Umbilical cord (tissue), 2 donors: ENCODE results near the gene ASTN2. TPM values are rescaled to one million over a fixed set of nuclear protein-coding genes. Genes with fewer than 3 reads are reported as not detected.

Experiments
- DNase-seq: peaks from one replicate; pipeline ENCODE4 v3.0.0-alpha.2; 2015; ENCODE audit warnings: low spot score
- total RNA-seq: library from RNA; depleted of rRNA; stranded (reverse); fragments of >200 nt; gene quantifications from one replicate; pipeline ENCODE4 v1.2.3, GENCODE V29; 2014; ENCODE audit warnings: low replicate concordance; ENCODE audit not compliant: insufficient read depth

The ASTN2 gene
- total RNA-seq, 1 donor from 2014 or later, result 7.0 TPM

GRCh38 chr9:117368684-117369230 lies 46.1 kb downstream of the ASTN2 start:
- DNase-seq, result no peak

DNA sequence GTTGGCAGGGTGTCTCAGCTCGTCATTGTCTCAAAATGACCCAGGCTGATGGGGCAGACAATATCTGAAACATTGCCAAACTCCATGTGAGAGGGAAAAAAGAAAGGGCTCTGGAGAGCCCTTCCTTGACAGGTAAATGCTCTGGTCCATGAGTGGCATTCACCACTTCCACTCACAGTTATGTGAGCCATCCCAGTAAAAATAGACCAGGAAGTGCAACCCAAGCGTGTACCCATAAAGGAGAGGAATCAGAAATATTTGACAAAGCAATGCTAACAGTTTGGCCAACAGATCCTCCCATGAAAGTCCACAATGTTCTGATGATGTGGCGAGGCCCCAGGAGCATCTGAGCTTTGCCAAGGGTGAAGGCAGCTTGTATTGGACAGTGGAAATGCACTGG lies 49.4 kb downstream of the ASTN2 start:
- no peak for DNase-seq

- no peak for DNase-seq
These were observed 51.9 kb downstream of the ASTN2 start for GRCh38 chr9:117363006-117363405.

DNA sequence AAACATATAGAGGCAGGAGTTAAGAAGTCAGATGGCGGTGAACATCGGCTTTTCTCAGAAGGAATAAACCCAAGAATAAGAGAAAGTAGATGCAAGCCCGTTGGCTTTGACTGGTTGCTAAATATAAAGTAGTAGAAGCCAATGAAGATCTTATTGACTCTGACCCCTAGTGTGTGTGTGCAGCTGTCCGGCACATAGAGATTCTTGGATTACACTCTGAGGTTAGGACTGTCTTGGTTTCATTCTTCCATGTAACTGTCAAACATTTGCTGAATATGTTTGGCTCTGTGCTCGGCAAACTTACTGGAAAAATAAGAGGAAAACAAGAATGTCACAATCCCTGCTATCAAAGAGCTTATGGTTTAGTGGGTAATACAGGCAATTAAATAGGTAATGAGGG lies 54.9 kb downstream of the ASTN2 start:
- no peak for DNase-seq

DNA sequence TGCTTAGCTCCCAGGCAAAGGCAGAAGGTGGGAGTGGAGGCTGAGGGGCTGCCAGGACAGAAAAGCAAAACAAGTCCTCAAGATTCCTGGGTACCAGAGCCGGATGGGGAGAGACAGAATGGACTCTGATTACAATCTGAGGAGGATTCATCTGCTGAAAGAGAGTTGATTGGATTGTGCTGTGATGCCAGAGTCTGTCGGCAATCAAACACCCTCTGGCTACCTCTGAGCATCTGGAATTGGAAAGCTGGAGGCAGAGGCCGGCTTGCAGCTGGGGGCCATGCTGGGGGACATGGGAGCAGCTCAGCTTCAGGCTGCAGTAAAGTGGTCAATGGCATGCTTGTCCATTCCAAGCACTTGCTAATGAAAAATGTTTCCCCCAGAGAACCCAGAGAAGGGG lies 59.3 kb downstream of the ASTN2 start:
- no peak for DNase-seq

- no peak for DNase-seq
These were observed 59.9 kb downstream of the ASTN2 start for GRCh38 chr9:117354997-117355396.

- DNase-seq, result no peak
These were observed 60.5 kb downstream of the ASTN2 start for GRCh38 chr9:117354244-117354847.

DNA sequence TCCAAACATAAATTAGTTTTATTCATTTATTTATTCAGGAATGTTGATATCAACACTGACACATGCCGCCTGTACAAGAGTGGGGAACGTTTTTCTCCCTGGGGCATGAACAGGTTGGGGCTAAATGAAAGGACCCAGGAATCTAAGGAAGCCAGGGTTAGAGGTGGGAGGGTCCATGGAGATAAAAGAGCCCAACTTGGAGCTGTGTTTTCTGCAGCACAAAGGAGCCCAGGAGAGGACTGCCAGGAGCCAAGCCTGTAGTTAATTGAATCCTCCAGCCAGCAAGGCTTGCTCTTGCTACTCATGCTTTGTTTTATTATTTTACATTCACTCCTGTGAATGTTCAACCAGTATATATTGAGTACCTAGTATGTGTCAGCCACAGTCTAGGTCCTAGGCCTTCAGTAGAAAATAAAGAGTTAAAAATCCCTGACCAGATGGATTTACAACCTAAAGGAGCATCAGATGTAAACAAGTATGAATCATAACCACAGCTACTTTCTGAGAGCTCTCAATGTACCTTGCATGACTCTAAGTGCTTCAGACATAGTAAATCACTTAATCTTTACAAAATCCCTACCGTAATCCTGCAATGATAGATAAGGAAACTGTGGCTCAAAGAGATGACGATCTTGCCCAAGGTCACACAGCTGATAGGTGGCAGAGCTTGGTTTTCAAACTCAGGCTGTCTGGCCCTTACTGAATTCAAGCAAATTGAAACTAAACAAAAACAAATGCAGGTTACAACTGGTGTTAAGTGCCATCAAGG lies 69.8 kb downstream of the ASTN2 start:
- DNase-seq, result peak; percentile 19

DNA sequence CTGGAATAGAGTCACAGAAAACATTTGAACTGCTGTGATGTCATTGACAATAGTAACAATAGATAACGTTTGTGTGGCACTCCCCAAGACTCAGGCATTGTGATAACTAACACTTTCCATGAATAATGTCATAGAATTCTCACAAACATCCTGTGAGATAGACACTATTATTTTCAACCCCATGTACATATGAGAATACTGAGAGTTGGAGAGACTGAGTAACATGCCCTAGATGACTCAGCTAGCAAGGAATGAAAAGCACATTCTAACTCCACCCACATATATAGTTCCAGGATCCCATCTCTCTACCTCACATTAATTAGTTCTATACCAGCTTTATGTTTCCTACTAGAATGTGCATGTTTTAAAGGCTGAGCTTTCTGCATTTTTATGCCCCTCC lies 71.4 kb downstream of the ASTN2 start:
- no peak for DNase-seq

- no peak for DNase-seq
These were observed 73.7 kb downstream of the ASTN2 start for GRCh38 chr9:117341151-117341550.

GRCh38 chr9:117340422-117340821 lies 74.4 kb downstream of the ASTN2 start:
- DNase-seq, result no peak

- DNase-seq, result no peak
These were observed 78.9 kb downstream of the ASTN2 start for GRCh38 chr9:117335837-117336433.

GRCh38 chr9:117334101-117334500 lies 80.8 kb downstream of the ASTN2 start:
- DNase-seq, result no peak

GRCh38 chr9:117325831-117326230 lies 89.0 kb downstream of the ASTN2 start:
- DNase-seq, result no peak

DNA sequence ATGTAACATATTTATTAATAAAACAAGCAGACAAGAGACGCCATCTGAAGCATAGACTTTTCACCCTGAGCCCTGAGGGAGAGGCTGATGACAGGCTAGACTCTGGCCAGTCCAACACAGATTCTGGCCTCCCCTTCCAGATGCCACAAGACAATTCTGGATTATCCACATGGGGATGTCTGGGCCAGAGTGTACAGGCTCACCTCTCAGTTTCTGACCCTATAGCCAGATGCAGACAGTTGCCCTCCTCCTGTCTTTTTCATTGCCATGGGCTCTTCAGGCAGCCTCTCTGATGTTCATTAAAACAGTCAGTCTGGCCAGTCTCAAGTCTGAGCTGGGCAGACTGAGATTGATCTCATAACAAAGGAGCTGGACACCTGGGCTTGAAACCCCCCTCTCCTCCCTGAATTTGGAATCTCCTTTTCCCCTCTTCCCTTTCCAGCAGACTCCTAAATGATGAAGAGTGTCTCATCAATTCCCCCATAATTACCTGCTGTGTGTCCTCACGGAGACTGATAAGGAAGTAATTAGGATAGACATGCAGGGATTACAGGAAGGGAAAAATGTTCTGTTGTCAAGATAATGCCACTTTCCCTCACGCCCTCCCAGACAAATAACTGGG lies 89.6 kb downstream of the ASTN2 start:
- DNase-seq, result no peak

DNA sequence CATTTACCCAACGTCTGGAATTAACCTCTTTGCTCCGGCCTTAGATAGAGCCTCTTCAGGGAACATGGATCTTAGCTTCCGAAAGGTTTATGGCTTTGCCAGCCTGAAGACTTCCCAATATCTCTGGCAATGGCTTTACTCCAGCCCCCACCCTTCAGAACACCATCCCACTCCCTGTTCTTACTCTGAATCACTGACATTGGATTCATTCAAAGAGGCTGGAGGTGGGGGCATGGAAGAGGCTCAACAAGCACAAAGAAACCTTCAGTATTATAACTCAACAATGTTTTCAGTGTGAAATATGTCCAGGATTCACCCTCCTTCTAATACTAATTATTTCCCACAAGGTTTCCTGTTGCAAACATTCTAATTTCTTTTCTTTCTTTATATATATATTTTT lies 91.5 kb downstream of the ASTN2 start:
- no peak for DNase-seq

DNA sequence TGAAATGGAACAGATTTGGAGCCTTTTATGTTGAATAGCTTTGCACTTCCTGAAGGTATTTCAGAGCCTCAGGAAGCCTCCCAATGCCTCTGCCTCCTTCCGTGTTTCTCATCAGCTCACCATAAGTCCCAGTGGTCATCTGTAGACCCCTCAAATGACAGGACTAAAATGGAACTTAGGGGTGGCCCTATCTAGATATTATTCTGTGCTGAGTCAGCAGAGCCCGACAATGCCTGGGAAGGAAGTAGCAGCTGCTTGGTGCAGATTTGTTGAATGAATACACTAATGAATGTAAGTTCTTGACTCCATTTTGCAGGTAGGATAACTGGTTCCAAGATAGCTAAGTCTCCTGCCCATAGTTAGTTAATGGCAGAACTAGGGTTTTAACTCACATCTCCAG lies 97.7 kb downstream of the ASTN2 start:
- no peak for DNase-seq

GRCh38 chr9:117315236-117315635 lies 99.6 kb downstream of the ASTN2 start:
- DNase-seq, result no peak

GRCh38 chr9:117313989-117314388 lies 100.9 kb downstream of the ASTN2 start:
- no peak for DNase-seq

DNA sequence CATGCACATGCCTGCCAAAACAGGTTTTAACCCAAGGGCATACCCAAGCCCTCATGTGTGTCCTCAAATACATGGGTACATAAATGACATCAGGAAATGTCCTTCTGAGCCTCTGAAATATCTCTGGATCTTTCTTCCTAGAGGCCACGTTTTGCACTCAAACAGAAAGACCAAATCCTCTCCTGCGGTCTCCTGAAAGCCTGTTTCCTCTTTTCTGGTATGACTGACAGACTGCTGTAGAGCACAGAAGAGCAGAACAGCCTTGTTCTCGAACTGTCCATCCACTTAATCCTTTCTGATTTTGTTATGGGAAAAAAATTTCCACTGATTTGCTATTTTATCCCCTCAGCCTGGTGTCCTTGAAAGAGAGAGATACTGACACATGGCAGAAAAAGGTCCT lies 107.2 kb downstream of the ASTN2 start:
- no peak for DNase-seq

- no peak for DNase-seq
These were observed 108.8 kb downstream of the ASTN2 start for GRCh38 chr9:117306032-117306431.

DNA sequence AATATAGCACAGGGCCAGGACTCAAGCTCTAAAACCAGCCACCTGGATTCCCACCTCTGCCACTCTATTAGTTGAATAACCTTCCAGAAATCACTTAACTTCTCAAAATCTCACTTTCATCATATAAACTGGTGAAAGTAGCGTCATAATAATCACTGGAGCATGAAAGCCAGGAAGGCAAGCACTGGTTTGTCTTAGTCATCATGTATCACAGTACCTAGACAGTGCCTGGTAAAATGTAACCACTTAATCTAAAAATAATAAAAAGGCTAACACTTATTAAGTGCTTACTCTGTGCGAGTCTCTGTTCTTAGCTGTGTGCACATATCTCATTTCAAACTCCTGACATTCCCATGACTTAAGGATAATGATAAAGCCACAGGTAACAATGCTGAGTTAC lies 109.4 kb downstream of the ASTN2 start:
- DNase-seq, result no peak
